GM12891 (cell line): Measurements from ENCODE around the gene BCL7B.
"Not testable (repeated sequence)": the region's sequence is repeated elsewhere in the genome, so short reads cannot be mapped to it uniquely, and the experiment has no call there.

Experiments
- POLR2A ChIP-seq: IDR thresholded peaks from 2 replicates; pipeline ENCODE4 v1.6.1; 2011; ENCODE audit warnings: low read depth, low read length, control low read depth
- POLR2AphosphoS5 ChIP-seq: IDR thresholded peaks from 2 replicates; pipeline ENCODE4 v1.6.1; 2011; ENCODE audit warnings: low read depth, low read length, control low read depth
- POU2F2 ChIP-seq: IDR thresholded peaks from 2 replicates; pipeline ENCODE4 v1.6.1; 2011; ENCODE audit warnings: low read depth, mild to moderate bottlenecking, control low read depth, low read length, moderate library complexity
- SPI1 ChIP-seq: IDR thresholded peaks from 2 replicates; pipeline ENCODE4 v1.6.1; 2011; ENCODE audit warnings: low read depth, low read length, control low read depth
- TAF1 ChIP-seq: IDR thresholded peaks from 2 replicates; pipeline ENCODE4 v1.6.1; 2011; ENCODE audit warnings: low read depth, low read length, control low read depth

GRCh38 chr7:73566431-73566830 is 8.9 kb upstream of the BCL7B start:
- TF ChIP-seq POLR2A, POLR2AphosphoS5, POU2F2, TAF1, SPI1: not testable (repeated sequence)
